Ishikawa (cell line): ENCODE data around the gene CCDC110.

Source experiments
- CEBPB ChIP-seq: IDR thresholded peaks from 2 replicates; pipeline ENCODE4 v1.6.1; 2012
- CREB1 ChIP-seq: IDR thresholded peaks from 2 replicates; pipeline ENCODE4 v1.6.1; 2012; ENCODE audit warnings: low read depth
- EGR1 ChIP-seq: IDR thresholded peaks from 2 replicates; pipeline ENCODE4 v1.6.1; 2012
- EP300 ChIP-seq: IDR thresholded peaks from 2 replicates; pipeline ENCODE4 v1.6.1; 2012; ENCODE audit warnings: borderline replicate concordance
- FOXM1 ChIP-seq: IDR thresholded peaks from 2 replicates; pipeline ENCODE4 v1.6.1; 2012; ENCODE audit warnings: low read depth, borderline replicate concordance
- MAX ChIP-seq: IDR thresholded peaks from 2 replicates; pipeline ENCODE4 v1.6.1; 2012
- NFIC ChIP-seq: IDR thresholded peaks from 2 replicates; pipeline ENCODE4 v1.6.1; 2012
- RAD21 ChIP-seq: IDR thresholded peaks from 2 replicates; pipeline ENCODE4 v1.6.1; 2012; ENCODE audit warnings: low read depth
- TAF1 ChIP-seq: IDR thresholded peaks from 2 replicates; pipeline ENCODE4 v1.6.1; 2012; ENCODE audit warnings: low read depth, mild to moderate bottlenecking
- TCF12 ChIP-seq: IDR thresholded peaks from 2 replicates; pipeline ENCODE4 v1.6.1; 2012; ENCODE audit warnings: low read depth
- TEAD4 ChIP-seq: IDR thresholded peaks from 2 replicates; pipeline ENCODE4 v1.6.1; 2012
- YY1 ChIP-seq: IDR thresholded peaks from 2 replicates; pipeline ENCODE4 v1.6.1; 2012; ENCODE audit warnings: low read depth
- ZBTB7A ChIP-seq: IDR thresholded peaks from 2 replicates; pipeline ENCODE4 v1.6.1; 2012; ENCODE audit warnings: low read depth
- TF ChIP-seq, protein P1 (sequence below): IDR thresholded peaks from 2 replicates; pipeline ENCODE4 v1.6.1; 2012
- TF ChIP-seq, protein P2 (sequence below): IDR thresholded peaks from 2 replicates; pipeline ENCODE4 v1.6.1; 2012; ENCODE audit warnings: low read depth, mild to moderate bottlenecking

The CCDC110 gene

DNA sequence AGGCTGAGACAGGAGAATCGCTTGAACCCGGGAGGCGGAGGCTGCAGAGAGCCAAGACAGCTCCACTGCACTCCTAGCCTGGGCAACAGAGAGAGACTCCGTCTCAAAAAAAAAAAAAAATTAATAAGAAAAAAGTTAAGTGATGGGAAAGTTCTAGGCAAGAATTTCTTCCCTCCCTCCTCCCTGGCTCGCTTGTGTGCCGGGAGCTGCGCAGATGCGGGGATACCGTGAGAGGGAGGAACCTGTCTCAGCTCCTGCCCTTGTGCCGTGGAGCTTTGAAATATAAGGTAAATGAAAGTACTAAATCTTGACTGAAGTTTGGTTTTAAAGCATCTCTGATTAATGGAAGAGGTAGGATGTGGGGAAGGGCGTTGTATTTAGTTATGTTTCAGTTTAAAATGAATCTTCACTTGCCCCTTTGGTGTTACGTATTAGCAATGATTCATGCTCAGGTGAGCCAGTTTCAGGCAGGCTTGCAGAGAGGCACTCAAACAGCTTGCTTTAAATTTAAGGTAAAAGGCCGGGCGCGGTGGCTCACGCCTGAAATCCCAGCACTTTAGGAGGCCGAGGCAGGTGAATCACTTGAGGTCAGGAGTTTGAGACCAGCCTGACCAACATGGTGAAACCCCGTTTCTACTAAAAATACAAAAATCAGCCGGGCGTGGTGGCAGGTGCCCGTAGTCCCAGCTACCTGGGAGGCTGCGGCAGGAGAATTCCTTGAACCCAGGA, 44.4 kb downstream of the CCDC110 start:
- no peak for TF ChIP-seq NFIC
- TF ChIP-seq EP300, result no peak
- TF ChIP-seq, protein P1, sequence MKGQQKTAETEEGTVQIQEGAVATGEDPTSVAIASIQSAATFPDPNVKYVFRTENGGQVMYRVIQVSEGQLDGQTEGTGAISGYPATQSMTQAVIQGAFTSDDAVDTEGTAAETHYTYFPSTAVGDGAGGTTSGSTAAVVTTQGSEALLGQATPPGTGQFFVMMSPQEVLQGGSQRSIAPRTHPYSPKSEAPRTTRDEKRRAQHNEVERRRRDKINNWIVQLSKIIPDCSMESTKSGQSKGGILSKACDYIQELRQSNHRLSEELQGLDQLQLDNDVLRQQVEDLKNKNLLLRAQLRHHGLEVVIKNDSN, result no peak
- no peak for TF ChIP-seq FOXM1
- no peak for TF ChIP-seq CREB1
- no peak for TF ChIP-seq TAF1
- TF ChIP-seq RAD21, result no peak
- TF ChIP-seq MAX, result no peak
- TF ChIP-seq, protein P2, sequence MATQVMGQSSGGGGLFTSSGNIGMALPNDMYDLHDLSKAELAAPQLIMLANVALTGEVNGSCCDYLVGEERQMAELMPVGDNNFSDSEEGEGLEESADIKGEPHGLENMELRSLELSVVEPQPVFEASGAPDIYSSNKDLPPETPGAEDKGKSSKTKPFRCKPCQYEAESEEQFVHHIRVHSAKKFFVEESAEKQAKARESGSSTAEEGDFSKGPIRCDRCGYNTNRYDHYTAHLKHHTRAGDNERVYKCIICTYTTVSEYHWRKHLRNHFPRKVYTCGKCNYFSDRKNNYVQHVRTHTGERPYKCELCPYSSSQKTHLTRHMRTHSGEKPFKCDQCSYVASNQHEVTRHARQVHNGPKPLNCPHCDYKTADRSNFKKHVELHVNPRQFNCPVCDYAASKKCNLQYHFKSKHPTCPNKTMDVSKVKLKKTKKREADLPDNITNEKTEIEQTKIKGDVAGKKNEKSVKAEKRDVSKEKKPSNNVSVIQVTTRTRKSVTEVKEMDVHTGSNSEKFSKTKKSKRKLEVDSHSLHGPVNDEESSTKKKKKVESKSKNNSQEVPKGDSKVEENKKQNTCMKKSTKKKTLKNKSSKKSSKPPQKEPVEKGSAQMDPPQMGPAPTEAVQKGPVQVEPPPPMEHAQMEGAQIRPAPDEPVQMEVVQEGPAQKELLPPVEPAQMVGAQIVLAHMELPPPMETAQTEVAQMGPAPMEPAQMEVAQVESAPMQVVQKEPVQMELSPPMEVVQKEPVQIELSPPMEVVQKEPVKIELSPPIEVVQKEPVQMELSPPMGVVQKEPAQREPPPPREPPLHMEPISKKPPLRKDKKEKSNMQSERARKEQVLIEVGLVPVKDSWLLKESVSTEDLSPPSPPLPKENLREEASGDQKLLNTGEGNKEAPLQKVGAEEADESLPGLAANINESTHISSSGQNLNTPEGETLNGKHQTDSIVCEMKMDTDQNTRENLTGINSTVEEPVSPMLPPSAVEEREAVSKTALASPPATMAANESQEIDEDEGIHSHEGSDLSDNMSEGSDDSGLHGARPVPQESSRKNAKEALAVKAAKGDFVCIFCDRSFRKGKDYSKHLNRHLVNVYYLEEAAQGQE, result no peak
- TF ChIP-seq CEBPB, result no peak
- no peak for TF ChIP-seq ZBTB7A
- TF ChIP-seq EGR1, result no peak
- no peak for TF ChIP-seq YY1
- TF ChIP-seq TEAD4, result no peak
- no peak for TF ChIP-seq TCF12

- TF ChIP-seq MAX (peak; percentile 95), FOXM1 (peak; percentile 36; the same call in 1 of the 2 replicates), CEBPB (no peak), YY1 (peak; percentile 94), EP300 (peak; percentile 65; the same call in 1 of the 2 replicates), ZBTB7A (no peak), CREB1 (peak; percentile 96), RAD21 (no peak), TAF1 (peak; percentile 88), NFIC (no peak), EGR1 (peak; percentile 88), TEAD4 (peak; percentile 54; the same call in 1 of the 2 replicates), TCF12 (peak; percentile 40; the same call in 1 of the 2 replicates)
- TF ChIP-seq, protein P1, result peak; percentile 17; the same call in 1 of the 2 replicates
- TF ChIP-seq, protein P2, result no peak
Observed at GRCh38 chr4:185425647-185426352, 45.7 kb downstream of the CCDC110 start, which contains the start of gene UFSP2. UFSP2 (minus strand) TSS chr4:185425964; CDS start chr4:185425868, 96 bp downstream.

DNA sequence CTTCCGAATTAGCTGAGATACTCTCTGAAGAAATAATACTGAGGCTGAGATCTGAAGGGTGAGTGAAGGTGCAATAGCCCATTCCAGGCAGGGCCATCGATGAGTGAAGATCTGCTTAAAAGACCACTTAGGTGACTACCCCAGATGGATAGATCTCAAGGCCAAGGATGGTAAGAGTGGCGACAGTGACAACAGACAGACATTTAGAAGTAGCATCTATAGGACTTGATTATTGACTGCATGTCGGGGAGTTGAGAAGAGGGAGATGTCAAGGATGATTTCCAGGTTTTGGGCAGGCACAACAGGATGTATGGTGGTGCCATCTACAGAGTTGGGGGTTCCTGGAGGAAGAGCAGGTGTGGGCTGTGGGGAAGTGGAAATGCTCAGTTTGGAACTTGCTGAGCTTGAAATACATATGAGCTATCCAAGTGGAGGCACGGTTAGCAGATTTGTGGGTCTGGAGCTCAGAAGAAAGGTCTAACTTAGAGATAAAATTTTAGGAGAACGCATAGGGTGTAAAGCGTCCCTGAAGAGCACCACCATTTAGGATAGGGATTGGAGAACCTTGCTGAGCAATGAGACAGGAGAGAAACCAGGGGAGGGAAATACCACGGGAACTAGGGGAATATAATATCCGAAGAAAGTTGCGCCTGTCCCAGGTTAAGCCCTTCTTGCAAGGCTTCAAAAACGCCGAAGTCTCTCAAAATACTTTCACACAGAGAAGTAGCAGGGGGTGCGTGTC, 46.5 kb downstream of the CCDC110 start:
- TF ChIP-seq FOXM1, result no peak
- TF ChIP-seq ZBTB7A, result no peak
- no peak for TF ChIP-seq TEAD4
- TF ChIP-seq CEBPB, result no peak
- TF ChIP-seq TCF12, result no peak
- no peak for TF ChIP-seq RAD21
- TF ChIP-seq, protein P2, result no peak
- TF ChIP-seq MAX, result no peak
- TF ChIP-seq, protein P1, result no peak
- TF ChIP-seq NFIC, result no peak
- TF ChIP-seq TAF1, result no peak
